Forelimb muscle (tissue), 1 donor: ENCODE data around the gene PDE6D. TPM values are rescaled to one million over a fixed set of nuclear protein-coding genes. Genes with fewer than 3 reads are reported as not detected.

Experiments used
- DNase-seq: peaks from one replicate; pipeline ENCODE4 v3.0.0-alpha.2; 2013; ENCODE audit warnings: low read depth
- polyA plus RNA-seq: library from polyadenylated mRNA; unstranded; fragments of 120-200 nt; gene quantifications from one replicate; pipeline ENCODE4 v1.2.1, GENCODE V29; 2013; ENCODE audit not compliant: insufficient read length

The PDE6D gene
- polyA plus RNA-seq, 1 donor: 17.8 TPM

DNA sequence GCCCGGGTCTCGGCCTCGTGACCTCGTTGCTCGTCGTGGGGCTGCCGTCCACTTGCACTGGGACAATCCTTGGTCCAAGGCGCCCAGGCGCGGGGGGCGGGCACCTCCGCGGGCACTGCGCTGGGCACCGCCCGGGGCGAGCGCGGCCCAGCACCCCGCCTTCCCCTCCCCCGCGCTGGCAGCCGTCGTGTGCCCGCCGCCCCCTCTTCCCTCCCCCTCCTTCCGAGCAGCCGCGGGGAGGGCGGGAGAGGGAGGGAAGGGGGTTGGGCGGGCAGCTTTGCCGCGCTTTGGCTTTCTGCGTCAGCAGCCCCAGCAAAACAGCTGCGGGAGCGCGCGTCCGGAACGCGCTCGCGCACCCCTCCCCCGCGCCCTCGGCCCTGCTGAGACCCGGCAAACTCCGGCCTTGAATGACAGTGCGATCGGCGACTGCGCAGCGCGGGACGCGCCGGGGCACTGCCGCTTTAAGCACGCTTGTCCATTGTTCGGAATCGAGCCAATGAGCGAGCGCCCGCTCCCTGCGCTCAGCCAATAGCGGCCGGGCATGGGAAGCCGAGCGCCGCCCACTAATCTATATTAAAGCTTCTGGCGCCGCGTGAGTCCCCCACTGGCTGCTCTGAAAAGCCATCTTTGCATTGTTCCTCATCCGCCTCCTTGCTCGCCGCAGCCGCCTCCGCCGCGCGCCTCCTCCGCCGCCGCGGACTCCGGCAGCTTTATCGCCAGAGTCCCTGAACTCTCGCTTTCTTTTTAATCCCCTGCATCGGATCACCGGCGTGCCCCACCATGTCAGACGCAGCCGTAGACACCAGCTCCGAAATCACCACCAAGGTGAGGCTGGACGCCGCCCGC, 72.9 kb downstream of the PDE6D start, which contains the start of gene PTMA:
PTMA (plus strand) TSS at position 599 of the 846 bp plus-strand sequence; CDS start at position 781, 182 bp downstream.
- peak; percentile 100 for DNase-seq

DNA sequence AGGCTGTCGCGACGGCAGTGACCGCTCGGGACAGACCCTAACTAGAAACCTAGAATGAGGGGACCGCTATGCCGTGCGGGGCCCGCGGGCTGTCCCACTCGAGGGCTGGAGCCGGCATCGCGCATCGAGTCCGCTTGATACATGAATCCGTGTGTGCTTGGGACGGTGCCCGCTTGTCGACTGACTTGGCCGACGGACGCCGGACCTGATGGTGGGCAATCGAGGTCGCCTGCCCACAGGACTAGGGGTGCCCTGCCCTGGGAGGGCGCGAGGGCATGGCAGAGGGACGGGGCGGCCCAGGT, 73.5 kb downstream of the PDE6D start:
- no peak for DNase-seq

DNA sequence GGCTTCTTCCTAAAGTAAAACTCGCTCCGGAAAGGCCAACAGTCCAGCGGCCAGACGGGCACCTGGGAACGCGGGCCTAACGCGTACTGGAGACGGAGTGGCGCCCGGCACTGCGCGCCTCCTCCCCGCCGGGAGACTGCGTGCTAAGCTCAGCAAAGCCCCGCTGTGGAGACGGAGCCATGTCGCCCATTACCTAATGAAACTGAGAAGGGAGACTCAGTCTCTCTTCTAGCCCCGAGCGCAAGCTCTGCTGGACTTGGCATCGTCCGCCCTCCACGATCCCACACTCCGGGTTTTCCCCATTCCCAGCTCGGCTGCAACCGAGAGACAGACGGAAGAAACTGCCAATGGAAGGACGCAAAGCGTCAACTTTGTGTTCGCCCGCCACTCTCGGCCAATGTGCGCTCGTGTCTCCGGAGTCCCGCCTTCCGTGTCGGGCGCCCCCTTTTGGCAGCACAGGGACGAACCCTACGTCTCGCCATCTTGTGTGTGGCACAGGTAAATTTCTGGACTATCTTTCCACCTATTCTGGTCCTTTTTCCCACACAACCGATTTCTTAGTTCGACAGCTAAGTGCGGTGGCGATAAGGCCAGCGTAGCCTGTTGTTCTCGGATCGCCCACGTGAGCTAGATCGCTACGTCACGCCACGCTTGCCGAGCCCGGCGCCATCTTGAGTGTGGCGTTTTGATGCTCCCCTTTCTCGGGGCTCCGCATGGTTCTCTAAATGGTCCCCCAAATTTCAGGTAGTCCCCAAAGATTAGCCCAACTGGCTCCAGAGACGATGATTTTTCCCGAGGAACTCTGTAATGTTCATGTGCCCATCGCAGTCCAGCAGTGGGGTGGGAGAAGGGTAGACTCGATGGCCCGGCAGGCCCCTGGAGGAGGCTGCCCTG, 74.1 kb downstream of the PDE6D start:
- peak; percentile 99 for DNase-seq

DNA sequence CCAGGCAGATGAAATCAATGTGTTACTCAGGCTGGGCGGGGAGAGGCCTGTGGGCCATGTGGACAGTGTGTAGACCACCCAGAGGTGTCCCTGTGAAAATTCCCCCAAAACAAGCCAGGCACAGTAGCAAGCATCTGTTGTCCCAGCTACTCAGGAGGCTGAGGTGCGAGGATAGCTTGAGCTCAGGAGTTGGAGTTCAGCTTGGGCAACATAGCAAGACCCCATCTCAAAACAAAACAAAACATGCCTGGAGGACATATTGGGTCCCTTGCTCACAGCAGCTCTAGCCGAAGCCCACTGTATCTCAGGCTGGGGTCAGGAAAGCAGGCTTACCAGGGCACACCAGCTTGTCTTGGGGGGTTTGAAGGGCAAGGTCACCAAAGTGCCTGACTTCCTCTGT, 77.1 kb downstream of the PDE6D start:
- no peak for DNase-seq

DNA sequence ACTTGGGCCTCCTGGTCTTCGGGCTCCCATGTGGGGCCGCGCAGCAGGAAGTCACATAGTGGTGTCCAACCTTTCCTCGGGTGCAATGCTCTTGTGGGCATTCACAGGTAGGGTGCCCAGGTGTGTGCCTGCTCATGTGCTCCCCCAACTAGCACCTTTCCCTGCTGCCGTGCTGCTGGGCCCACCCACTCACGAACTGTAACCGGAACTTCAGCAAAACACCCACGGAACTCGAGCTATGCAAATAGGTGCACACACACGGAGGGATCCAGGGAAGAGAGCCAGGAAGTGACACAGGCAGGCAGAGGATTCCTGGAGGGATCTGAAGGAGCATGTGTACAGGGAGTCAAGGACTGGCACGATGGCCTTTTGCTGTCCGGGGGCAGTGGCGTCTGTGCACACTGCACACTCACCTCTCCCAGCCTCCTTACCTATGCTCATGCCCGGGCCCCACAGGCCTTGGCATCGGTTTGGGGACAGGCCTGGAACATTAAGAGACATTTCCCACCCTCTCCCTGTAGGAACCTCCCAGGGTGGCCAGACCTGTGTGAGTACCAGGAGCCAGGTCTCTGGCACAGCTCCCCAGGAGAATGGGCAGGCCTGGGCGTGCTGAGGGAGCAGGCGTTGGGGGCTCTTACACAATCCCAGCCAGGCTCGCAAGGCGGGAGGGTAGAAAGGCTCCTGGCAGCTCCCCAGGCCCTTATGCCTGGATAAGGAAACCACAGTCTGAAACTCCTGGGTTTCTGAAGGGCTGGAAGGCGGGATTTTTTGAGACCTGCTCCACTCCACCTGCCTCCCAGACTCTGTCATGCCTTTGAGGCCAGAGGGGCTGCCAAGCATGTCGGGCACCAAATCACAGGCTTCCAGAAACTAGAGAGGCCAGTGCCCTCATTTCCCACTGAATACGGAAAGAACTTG, 79.4 kb downstream of the PDE6D start:
- no peak for DNase-seq

DNA sequence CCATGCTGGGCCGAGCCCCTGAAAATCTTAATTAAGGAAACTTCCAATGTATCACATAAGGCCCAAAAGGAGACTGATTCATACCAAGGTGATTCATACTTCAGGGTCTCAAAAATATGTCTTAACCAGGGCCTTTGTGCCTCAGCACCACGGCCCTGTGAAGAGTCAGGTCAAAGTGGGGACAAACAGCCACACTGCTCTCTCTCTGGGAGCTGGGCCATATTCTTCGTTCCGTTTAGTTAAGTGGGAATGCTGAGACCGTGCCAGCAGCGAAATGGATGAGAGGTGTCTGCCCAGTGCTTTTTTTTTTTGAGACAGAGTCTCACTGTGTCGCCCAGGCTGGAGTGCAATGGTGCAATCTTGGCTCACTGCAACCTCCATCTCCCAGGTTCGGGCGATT, 82.1 kb downstream of the PDE6D start:
- DNase-seq: no peak

DNA sequence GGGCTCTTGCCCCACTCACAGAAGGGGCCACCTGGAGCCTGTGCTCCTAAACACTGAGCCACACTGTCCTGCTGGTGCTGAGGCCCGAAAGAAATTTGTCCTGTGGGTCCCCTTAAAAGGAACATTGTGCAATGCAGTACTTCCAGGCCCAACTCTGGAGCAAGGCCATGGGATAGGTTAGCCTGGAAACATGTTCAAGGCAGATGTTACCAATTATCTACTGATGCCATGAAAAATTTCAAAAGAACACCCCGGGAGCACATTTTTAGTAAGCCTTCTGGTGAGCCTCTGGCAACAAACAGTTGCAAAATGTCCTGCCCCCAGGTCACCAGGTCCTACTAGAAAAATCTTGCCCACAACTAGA, 85.1 kb downstream of the PDE6D start:
- no peak for DNase-seq

DNA sequence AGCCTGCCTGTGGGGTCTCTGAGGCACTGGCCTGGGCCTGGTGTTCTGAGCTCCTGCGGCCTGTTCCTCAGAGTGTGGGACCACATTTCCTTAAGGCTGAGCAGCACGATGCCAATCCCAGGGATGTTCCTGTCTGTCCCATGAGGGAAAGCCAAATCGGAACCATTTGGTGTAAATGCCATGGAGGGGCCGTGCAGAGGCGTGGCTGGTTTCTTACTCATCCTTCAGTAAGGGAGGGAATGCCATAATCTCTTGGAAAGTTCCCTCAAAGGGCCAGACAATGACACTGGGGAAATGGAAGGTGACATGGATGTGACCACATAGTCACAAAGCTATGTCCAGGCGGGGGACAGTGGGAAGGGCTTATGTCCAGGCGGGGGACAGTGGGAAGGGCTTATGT, 87.1 kb downstream of the PDE6D start:
- DNase-seq: no peak

DNA sequence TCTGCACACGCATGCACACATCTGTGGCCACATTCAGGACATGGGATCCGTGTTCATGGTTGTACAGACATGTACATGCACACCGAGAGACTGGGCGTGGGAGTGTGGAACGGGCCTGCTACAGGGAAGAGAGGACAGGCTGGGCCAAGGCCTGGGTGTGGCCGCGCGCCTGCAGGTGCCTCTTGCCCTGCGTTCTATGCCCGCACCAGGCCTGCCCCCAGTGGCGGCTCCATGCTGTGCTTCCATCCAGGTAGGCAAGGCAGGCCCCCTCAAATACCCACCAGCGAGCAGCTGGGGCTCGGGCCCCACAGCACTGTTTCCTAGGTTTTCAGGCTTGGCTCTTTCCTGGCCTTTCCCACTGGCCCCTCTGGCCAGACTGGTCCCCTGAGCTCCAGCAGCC, 88.2 kb downstream of the PDE6D start:
- no peak for DNase-seq

DNA sequence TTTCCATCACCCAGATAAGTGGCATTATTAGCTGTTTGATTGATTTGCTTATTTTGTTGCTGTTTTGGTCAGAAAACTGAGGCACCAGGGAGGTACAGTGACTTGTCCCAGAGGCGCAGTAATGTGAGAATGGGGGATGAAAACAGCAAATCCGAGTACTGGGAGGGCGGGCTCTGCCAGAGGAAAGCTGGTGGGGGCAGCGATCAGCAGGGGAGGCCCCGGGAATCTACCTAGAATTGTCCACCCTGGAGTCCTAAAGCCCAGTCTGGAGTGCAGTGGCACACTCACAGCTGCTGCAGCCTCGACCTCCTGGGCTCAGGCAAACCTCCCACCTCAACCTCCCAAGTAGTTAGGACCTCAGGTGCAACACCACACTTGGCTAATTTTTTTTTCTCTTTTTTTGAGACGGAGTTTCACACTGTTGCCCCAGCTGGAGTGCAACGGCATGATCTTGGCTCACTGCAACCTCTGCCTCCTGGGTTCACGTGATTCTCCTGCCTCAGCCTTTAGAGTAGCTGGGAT, 89.8 kb downstream of the PDE6D start:
- no peak for DNase-seq

DNA sequence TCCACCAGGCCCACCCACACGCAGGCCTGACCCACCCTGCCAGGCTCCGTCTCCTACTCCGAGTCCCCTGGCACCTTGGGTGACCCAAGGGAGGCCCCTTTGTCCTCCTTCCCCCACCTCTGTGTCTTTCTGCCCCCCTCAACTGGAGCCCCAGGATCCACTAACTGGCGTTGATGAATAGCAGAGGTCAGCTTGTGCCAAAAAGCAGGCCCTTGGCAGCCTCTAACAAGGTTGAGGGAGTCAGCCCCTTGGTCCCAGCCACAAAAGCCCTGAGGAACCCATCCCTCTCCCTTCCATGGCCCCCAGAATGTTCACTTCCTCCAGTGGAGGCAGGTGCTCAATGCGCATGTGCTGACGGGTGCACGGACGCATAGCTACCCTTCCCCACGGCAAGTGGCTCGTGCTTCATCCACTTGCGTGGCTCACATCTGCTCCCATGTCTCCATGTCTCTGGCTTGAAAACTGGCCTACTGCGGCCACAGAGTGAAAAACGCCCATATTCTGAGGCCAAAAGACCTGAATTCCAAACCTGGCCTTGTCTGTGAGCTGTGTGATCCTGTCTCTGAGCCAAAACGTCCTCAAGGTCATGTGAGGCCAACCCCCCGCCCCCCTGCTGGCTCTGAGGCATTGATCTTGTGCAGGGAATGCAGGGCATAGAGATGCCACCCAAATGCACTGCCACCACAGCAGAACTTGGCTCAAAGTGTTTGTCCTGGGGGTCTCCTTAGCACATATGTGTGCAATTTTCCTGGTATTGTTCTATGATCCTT, 91.8 kb downstream of the PDE6D start:
- no peak for DNase-seq

DNA sequence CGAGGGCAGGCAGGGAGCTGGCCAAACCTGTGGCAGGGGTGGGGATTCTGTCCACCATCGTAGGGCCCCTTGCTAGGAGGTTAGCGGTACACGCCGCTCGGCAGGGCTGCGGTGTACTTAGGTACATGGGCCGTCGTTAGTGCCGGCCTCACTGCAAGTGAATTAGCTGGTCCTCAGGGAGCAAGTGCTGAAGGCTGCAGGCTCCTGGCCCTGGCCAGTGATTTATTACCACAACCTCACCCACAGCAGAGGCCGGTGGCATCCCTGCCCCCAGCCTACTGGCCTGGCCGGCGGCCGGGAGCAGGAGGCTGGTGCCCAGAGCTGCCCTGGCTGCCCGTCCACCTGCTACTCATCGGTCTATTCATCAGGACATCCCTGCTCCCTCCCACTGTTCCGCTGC, 92.4 kb downstream of the PDE6D start:
- no peak for DNase-seq

DNA sequence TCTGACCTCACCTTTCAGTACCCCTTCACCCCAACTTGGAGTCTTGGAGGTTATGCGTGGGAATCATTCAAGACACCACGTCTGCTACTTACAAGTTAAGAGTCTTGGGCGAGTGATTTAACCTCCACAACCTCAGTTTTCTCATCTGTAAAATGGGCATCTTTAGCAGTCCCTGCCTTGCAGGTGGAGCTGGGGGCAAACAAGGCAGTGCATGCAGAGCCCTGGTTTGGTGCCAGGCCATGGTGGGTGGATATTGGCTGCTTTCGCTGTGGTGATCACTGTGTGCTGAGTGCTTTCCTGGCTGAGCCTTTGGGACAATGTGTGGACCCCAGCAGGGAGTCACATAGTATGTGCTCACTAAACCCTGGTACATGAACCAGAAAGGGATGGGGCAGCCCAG, 93.1 kb downstream of the PDE6D start:
- no peak for DNase-seq

DNA sequence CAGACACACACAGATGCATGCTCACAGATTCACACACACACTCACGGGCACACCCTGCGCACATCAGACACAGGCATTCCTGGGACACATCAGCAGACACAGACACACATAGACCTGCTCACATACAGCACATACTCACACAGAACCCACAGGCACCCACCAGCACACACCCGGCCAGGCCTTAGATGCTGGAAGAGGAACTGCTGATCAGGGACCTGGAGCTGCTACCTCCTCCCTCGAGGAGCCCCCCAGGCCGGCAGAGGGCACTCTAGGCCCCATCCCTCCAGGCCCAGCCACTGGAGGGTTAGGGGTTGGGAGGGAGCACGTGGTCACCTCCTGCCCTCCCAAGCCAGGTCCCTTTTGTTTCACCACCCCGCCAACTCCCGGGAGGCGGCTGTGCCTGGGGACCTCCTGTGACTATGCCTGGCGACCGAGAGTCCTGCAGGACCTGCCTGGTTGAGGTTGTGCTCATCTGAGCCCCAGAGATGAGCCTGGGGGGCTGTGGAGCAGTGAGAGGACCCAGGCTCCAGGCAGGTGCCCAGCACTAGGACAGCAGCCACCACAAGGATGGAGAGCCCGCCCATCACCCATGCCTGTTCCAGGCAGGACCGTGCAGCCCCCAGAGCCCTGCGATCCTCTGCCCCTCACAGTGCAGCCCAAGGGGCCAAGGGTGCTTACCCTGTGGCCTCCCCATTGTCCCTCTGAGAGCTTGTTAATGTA, 93.8 kb downstream of the PDE6D start:
- no peak for DNase-seq

DNA sequence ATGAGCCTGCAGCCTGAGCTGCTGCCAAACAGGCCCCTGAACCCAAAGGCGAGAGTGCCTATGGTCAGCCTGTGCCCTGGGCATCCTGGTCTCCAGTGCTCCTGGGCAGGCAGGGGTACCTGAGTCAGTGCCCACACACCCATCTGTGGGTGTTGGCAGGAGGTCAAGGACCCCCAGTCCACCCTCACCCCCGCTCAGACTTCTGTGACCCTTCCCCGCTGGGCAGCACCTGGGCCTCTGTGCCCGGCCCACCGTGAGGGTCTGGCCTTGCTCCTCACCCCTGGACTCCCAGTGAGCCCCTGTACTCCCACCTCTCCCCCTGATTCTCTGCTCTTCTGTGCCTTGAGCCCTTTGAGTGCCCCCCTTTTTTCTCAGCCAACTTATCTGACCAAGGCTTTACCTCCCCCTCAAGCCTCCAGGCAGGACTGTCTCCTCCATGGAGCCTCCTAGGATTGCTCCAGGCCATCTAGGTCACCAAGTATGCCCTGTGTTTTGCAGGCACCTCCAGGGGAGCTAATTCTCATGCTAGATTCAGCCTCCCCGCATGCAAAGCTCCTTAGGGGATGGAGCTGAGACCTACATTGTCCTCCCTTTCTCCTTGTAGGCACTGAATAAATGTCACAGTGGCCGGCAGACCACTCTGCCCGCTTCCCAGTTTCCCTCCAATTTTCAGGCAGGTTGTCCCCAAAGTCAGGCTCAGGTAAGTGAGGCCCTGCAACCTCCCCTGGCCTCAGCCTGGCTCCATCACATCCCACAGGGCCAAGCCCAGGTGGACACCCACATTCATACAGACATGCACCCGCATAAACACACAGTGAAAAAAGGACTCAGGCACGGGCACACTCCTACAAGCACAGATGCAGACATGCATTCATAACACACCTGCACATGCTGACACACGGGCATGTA, 94.6 kb downstream of the PDE6D start:
- DNase-seq: no peak

DNA sequence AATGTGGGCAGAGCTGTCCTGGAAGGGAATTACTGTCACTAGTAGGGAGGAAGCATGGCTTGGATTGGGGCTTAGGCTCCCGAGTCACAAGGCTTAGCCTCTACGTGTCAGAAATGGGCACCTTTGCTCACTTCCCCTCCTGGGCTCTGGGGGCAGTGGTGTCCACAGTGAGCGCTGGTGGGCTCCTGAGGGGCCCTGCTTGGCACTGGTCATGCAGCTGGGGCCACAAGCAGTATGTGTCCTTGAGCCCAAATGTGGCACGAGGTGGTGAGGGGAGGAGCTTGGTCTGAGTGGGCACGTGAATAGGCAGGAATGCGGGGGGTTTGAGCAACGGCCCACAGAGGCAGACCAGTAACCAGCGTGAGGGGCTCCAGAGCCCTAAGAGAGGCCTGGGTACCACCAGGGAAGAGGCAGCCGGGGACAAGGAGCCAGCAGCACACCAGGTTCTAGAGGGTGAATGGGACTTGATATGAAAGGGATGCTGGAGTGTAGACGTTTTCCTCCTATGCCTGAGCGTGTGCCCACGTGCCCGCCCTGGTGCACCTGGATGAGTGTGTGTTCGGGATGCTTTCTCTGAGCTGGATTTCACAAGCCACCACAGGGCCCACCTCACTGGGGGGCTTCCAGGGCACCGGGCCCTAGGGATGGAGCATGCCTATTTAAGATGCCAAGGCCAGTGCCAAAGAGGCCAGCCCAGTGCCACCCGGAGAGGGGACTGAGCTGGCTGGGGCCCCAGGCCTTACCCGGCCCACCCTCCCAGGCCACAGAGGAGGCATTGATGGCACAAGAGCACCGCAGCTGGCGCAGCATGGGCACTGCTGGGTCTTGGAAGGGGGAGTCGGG, 95.5 kb downstream of the PDE6D start:
- no peak for DNase-seq

DNA sequence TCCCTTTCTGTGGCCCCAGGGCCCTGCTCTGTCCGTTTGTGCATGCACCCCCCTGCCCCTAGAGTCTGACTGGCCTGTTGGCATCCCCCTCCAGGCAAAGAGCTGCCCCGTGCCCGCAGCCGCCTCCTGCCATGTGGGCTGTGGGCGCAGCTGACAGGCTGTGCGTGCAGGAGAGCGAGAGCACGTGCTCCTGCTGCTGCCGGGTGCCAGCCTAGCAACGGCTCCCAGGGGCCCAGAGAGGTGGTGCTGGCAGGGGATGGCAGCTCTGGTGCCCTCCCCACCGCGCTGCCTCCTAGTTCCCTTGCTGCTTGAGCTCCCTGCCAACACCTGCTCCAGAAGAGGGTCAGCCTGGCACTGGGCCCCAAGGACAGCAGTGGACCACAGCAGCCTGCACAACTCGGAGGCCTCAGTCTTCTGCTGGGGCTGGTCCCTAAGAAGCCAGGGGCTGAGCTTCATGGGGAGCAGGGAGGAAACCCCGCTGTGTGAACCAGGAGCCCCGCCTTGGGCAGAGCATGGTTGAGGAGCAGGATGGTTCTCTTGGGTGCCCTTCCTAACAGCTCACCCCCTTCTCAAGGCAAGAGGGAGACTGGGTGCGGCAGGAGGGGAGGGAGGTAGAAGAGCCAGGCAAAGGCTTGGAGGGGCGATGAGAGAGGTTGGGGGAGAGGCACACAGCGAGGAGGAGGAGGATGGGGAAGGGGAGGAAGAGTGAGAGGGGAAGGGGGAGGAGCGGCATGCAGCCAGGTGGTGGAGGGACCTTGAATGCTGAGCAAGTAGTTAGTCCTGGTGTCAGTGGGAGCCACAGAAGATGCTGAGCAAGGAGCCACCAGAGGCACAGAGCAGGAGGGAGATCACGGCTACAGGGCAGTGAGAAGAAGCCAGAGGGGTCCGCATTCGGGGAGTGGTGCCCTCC, 96.5 kb downstream of the PDE6D start:
- no peak for DNase-seq
